Transverse colon (tissue), 4 donors: Measurements from ENCODE around the gene HOGA1. TPM values are rescaled to one million over a fixed set of nuclear protein-coding genes. Genes with fewer than 3 reads are reported as not detected.

Source experiments
- DNase-seq: peaks from one replicate; pipeline ENCODE4 v3.0.0-alpha.2; 2019
- H3K27ac ChIP-seq, 4 donors: fragments of 200-600 bp; sonication (generic); 2 replicates each; pipeline ENCODE4 v1.5.1; 2016 to 2018; ENCODE audit warnings: inconsistent platforms in 4 of 4
- H3K27me3 ChIP-seq: fragments of 200-600 bp; sonication (generic); 2 replicates; pipeline ENCODE4 v1.5.1; 2017; ENCODE audit warnings: inconsistent platforms
- H3K36me3 ChIP-seq, 4 donors: fragments of 200-600 bp; sonication (generic); 2 replicates each; pipeline ENCODE4 v1.5.1; 2017 to 2019; ENCODE audit warnings: inconsistent platforms in 4 of 4
- H3K4me1 ChIP-seq, 4 donors: fragments of 200-600 bp; sonication (generic); 2 replicates each; pipeline ENCODE4 v1.5.1; 2017 to 2020; ENCODE audit warnings: inconsistent platforms in 4 of 4
- H3K4me3 ChIP-seq, 4 donors: fragments of 200-600 bp; sonication (generic); 1 replicate in 1 of 4; 2 replicates in 3 of 4; pipeline versions ENCODE4 v1.5.1 to v1.6.1; 2017 to 2019; ENCODE audit warnings: inconsistent platforms in 4 of 4
- H3K9me3 ChIP-seq, 2 donors: fragments of 200-600 bp; sonication (generic); 2 replicates each; pipeline ENCODE4 v1.5.1; 2017 to 2019; ENCODE audit warnings: inconsistent platforms in 2 of 2
- EP300 ChIP-seq: sonication (generic); formaldehyde crosslinking; IDR thresholded peaks from one replicate; pipeline ENCODE4 v1.6.1; 2017; ENCODE audit warnings: antibody characterized with exemption, low read depth
- POLR2A ChIP-seq: fragments of 450-650 bp; IDR thresholded peaks from one replicate; pipeline ENCODE4 v1.6.1; 2016; ENCODE audit warnings: antibody characterized with exemption, mild to moderate bottlenecking, moderate library complexity
- POLR2AphosphoS5 ChIP-seq, 3 donors: sonication (generic); formaldehyde crosslinking; IDR thresholded peaks; one replicate each; pipeline ENCODE4 v1.6.1; 2016; ENCODE audit warnings: antibody characterized with exemption in 3 of 3
- WGBS, 2 donors: methylation state at CpG; one replicate each; pipeline ENCODE4 v1.1.5; 2018; ENCODE audit warnings: low coverage in 1 of 2; 5-methylcytosine and 5-hydroxymethylcytosine counted together
- in situ Hi-C, 4 donors: fragments of 200-750 bp; cut with MboI; loops; one replicate each; pipeline versions ENCODE4 v1.15.0 to v1.15.1; 2017; ENCODE audit warnings: low sequenced_read_pairs in 3 of 4, low pct_ligation_motif_present in 1 of 4, low pct_unique_long_range_greater_than_20kb in 1 of 4
- intact Hi-C: fragments of 100-400 bp; cut with DNase I; formaldehyde crosslinking; loops from one replicate; pipeline ENCODE4 v1.15.1; 2023; ENCODE audit warnings: low total_unique reads
- total RNA-seq, 4 donors: library from RNA; depleted of rRNA; stranded (reverse); fragments of >200 nt; gene quantifications; one replicate each; pipeline ENCODE4 v1.1.0, GENCODE V29; 2016
- TF ChIP-seq, protein P1 (sequence below), 5 experiments: fragments of 200-600 bp in 3 of 5; fragments of 450-650 bp in 2 of 5; sonication (generic) in 3 of 5; IDR thresholded peaks; 1 replicate in 2 of 5; 2 replicates in 3 of 5; pipeline ENCODE4 v1.5.1; 2016 to 2017; ENCODE audit warnings: antibody characterized with exemption in 5 of 5, inconsistent platforms in 3 of 5, mild to moderate bottlenecking in 2 of 5, moderate library complexity in 1 of 5

Gene HOGA1
- total RNA-seq, 4 donors from 2014 or later: not detected

DNA sequence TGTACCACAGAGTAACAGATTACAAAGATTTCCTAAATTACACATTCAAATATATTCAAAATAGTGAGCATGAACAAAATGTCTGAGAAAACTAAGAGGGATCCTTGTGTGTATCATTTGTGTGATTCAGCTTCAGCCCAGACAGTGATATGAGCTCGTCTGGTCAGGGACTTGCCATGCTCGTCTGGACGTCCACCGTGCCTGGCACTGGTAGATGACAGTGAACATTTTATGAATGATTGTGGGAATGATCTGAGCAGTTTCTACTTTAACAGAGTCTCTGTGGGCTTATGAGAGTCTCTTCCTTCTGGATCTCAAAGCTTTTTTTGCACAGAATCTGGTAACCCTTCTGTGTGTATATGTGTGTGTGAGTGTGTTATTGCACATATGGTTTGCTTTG lies 45.8 kb upstream of the HOGA1 start:
- Histone ChIP-seq H3K27ac (no peak overlapping the region), H3K4me1 (peaks cover 6 to 18% (median 12%) of the 10 kb centered on the region in 4 donors), H3K4me3 (no peak overlapping the region), H3K27me3 (no peaks in the 10 kb centered on the region), H3K9me3 (no peaks in the 10 kb centered on the region), H3K36me3 (no peaks in the 10 kb centered on the region)
- intact Hi-C loops (no loop called here), in situ Hi-C loops (no loop called here)
- 44 to 86% methylated on average over 2 to 4 of the region's 4 CpGs for WGBS, 2 donors
- DNase-seq: no peak
- TF ChIP-seq POLR2AphosphoS5 (IDR thresholded peaks at IDR 0.05) (no peak), EP300 (no peak), POLR2A (no peak)
- TF ChIP-seq, protein P1, sequence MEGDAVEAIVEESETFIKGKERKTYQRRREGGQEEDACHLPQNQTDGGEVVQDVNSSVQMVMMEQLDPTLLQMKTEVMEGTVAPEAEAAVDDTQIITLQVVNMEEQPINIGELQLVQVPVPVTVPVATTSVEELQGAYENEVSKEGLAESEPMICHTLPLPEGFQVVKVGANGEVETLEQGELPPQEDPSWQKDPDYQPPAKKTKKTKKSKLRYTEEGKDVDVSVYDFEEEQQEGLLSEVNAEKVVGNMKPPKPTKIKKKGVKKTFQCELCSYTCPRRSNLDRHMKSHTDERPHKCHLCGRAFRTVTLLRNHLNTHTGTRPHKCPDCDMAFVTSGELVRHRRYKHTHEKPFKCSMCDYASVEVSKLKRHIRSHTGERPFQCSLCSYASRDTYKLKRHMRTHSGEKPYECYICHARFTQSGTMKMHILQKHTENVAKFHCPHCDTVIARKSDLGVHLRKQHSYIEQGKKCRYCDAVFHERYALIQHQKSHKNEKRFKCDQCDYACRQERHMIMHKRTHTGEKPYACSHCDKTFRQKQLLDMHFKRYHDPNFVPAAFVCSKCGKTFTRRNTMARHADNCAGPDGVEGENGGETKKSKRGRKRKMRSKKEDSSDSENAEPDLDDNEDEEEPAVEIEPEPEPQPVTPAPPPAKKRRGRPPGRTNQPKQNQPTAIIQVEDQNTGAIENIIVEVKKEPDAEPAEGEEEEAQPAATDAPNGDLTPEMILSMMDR (IDR thresholded peaks at IDR 0.05): no peak

DNA sequence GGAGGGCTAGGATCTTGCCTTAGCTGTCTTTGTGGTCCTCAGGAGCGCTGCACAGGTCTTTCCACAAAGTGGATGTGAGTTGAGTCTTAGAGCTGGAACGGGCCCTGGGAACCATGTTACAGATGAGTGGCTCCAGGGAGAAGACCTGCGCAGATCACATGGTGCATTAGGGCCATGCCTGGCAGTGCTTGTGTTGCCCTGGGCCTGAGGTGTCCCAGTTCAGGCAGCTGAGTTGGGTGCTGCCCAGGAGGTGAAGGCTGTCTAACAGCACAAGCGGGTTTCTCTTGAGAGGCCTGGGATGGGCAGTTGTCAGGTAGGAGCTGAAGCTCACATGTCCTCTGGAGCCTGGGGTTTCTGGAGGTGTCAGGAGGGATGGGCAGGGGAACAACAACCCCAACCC lies 45.4 kb upstream of the HOGA1 start:
- Histone ChIP-seq H3K9me3 (no peaks in the 10 kb centered on the region), H3K36me3 (no peaks in the 10 kb centered on the region), H3K27me3 (no peaks in the 10 kb centered on the region), H3K27ac (no peak overlapping the region), H3K4me1 (peaks cover 6 to 22% (median 14%) of the 10 kb centered on the region in 4 donors), H3K4me3 (no peak overlapping the region)
- WGBS, 2 donors: 95% methylated on average over 4 of the region's 4 CpGs; no CpG with 5 or more reads in 1 of the 2 donors
- in situ Hi-C loops: no loop called here
- DNase-seq: no peak
- no peak for TF ChIP-seq POLR2A
- TF ChIP-seq, protein P1 (IDR thresholded peaks at IDR 0.05): no peak
- no peak for TF ChIP-seq POLR2AphosphoS5 (IDR thresholded peaks at IDR 0.05)
- TF ChIP-seq EP300: no peak
- intact Hi-C loops: no loop called here

DNA sequence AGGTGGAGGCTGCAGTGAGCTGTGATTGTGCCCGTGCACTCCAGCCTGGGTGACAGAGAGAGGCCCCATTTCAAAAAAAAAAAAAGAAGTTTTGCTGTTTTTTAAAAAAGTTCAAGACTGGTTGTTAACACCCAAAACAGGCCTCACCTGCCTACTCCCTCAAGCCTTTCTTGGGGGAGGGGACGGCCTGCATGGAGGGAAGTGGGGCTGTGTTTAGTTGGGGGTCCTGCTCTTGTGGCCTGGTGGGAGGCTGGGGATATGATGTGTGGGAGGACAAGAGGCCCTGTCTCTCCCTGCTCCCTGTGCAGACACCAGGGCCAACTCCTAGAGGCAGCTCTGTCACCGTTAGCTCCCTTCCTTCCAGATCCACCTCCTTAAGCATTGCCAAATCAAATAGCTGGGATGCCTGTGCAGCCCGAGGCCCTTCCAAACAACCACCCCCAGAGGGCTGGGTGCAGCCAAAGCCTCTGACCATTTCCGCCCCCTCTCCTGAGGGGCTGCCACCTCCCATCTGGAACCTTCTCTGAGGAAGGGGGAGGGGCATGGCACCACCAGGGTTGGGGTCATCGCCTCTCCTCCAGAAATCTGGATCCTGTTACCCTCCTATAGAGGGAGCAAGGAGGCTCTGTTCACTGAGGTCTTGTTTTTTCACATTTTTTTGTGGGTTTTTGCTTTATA lies 44.5 kb upstream of the HOGA1 start:
- H3K4me3 ChIP-seq: no peak overlapping the region
- 63 to 100% methylated on average over 2 to 6 of the region's 6 CpGs for WGBS, 2 donors
- intact Hi-C loops: no loop called here
- TF ChIP-seq EP300 (no peak), POLR2A (no peak), POLR2AphosphoS5 (IDR thresholded peaks at IDR 0.05) (no peak)
- TF ChIP-seq, protein P1 (IDR thresholded peaks at IDR 0.05): no peak
- H3K4me1 ChIP-seq: peaks cover 6 to 22% (median 14%) of the 10 kb centered on the region in 4 donors
- peak overlapping the region in 1 of 4 donors; percentile 14 for H3K27ac ChIP-seq
- DNase-seq: no peak
- in situ Hi-C loops: no loop called here
- H3K9me3 ChIP-seq: no peaks in the 10 kb centered on the region
- H3K27me3 ChIP-seq: no peaks in the 10 kb centered on the region
- no peaks in the 10 kb centered on the region for H3K36me3 ChIP-seq

DNA sequence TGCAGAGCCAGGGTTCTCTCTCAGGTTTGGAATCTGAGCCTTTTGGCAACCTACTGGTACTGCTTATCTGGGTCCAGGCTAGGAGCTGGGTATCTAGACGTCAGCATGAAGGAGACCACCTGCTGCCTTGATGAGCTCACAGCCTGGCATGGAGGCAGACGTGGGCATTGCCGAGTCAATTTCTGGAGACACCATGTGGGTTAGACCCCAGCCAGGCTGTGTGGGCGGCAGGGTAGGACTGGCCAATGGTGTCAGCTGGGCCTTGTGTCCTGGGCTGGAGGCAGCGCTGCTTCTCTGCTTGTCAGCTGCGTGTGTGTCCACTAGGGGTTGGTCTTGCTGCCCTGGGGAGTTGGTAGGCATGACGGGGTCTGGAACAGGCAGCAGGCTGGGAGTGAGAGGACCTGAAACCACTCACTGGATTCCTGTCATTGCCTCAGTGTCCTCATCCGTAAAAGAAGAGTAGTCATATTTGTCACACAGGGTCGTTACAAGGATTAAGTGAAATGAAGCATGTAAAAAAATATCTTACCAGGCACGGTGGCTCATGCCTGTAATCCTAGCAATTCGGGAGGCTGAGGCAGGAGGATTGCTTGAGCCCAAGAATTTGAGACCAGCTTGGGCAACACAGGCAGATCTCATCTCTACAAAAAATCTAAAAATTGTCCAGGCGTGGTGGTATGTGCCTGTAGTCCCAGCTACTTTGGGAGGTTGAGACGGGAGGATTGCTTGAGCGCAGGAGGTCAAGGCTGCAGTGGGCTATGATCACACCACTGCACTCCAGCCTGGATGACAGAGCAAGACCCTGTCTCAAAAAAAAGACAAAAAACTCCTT lies 43.3 kb upstream of the HOGA1 start:
- in situ Hi-C loops: no loop called here
- no peaks in the 10 kb centered on the region for H3K27me3 ChIP-seq
- TF ChIP-seq POLR2A: no peak
- TF ChIP-seq POLR2AphosphoS5 (IDR thresholded peaks at IDR 0.05): no peak
- TF ChIP-seq EP300: no peak
- TF ChIP-seq, protein P1 (IDR thresholded peaks at IDR 0.05): no peak
- no peak for DNase-seq
- H3K36me3 ChIP-seq: no peaks in the 10 kb centered on the region
- 82 to 98% methylated on average over 6 to 13 of the region's 14 CpGs for WGBS, 2 donors
- intact Hi-C loops: no loop called here
- H3K27ac ChIP-seq: peak overlapping the region in 2 of 4 donors; percentile 8 to 83
- no peak overlapping the region for H3K4me3 ChIP-seq
- H3K4me1 ChIP-seq: peaks cover 6 to 22% (median 14%) of the 10 kb centered on the region in 4 donors
- H3K9me3 ChIP-seq: no peaks in the 10 kb centered on the region
